Islet of Langerhans (tissue), 1 donor: ENCODE data around the gene SLC16A7.

Experiments used
- FAIRE-seq: peaks from one replicate; lab custom pipeline; 2011; peaks lifted over from hg19 to GRCh38; lab: Jason Lieb, UNC

The SLC16A7 gene

DNA sequence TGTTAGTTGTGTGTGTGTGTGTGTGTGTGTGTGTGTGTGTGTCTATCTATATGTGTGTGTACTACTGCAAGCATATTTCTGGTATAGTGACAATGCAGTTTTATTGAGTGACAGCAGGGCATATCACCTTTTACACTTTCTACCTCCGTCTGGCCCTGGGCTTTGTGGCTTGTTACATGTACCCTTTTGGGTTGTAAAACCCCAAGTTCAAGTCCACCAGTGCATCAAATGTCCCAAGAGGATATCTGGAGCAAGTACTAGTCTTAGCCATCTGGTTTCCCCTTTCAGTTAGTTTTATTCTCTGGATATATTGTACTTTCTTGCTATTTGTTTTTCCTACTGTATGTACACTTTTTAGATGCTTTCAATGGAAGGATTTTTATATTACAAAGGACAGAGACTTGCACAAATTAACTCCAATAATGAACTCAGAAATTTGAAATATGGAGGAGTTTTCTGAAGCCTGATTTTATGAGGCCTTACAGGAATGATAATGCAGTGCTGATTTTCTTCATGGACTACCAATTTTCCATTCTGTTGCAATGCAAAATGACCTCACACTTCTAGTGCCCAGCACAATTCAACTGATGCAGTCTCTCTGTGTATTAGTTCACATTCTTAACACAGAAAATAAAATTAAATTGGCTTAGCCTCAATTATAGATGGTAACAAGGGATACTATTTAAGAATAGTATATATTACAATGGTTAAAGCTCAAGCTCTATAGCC is 29.1 kb downstream of the SLC16A7 start:
- no peak for FAIRE-seq

- no peak for FAIRE-seq
Observed at GRCh38 chr12:59626382-59626781, 30.6 kb downstream of the SLC16A7 start.

DNA sequence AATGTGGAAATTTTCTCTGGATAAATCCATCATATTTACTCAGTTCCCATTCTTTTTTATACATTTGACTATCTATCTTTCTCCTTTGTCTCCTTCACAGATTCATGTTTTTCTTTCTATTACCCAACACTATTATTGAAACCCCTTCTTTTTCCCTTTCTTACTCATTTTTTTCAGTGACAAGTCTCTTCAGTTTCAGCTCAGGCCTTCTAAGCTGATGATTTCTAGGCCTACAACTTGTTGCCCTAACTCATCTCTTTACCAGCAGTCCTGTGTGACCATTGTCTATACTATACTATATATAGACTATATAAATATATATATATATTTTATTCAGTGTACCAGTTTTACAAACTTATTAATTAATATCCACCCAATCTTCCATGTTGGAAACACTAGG is 31.8 kb downstream of the SLC16A7 start:
- no peak for FAIRE-seq

DNA sequence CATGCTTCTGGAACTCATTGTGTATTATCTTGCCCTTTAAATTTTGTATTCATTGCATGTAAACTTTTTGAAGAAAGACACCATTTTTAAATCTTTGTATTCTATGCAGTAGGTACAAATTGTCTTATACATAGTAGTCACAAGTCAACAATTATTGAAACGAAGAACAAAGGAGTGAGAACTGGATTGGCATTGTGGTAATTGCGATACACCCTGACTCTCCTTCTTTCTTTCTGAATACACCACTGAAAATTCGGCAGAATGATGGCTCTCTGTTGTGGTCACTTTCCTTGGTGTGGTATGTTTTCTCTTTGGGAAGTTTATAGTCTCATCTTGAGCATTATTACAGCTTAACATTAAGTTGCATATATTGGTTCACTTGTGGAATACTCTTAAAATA is 34.1 kb downstream of the SLC16A7 start:
- FAIRE-seq, result no peak

GRCh38 chr12:59632408-59632807 is 36.6 kb downstream of the SLC16A7 start:
- FAIRE-seq, result no peak

DNA sequence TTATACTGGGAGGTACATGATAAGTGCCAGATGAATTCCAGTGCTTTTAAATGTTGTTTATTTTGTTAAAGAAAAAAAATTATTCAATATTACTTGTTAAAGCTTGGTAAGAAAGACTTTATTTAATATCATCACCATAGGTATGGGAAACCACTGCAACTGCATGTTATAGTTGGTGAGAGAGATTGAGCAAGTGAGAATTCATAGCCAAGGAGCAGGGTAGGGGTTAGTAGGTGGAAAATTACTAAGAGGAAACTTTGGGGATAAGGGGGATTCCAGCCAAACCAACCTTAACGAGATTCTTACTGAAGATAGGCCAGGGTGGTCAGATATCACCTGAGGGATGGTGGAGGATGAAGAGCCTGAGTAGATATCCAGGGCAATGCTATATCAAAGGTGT is 38.4 kb downstream of the SLC16A7 start:
- FAIRE-seq, result no peak

GRCh38 chr12:59636945-59637691 is 41.3 kb downstream of the SLC16A7 start:
- no peak for FAIRE-seq

DNA sequence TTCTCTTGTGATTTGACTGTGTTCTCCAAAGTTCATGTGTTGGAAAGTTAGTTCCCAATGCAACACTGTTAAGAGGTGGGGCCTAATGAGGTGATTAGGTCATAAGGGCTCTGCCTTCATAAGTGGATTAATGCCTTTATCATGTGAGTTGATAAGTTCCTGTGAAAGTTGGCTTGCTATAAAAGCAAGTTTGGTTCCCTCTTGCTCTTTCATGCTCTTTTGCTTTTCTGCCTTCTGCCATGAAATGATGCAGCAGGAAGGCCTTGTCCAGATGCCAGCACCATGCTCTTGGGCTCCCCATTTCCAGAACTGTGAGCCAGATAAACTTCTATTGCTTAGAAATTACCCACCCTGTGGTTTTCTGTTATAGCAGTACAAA is 41.9 kb downstream of the SLC16A7 start:
- FAIRE-seq, result no peak

DNA sequence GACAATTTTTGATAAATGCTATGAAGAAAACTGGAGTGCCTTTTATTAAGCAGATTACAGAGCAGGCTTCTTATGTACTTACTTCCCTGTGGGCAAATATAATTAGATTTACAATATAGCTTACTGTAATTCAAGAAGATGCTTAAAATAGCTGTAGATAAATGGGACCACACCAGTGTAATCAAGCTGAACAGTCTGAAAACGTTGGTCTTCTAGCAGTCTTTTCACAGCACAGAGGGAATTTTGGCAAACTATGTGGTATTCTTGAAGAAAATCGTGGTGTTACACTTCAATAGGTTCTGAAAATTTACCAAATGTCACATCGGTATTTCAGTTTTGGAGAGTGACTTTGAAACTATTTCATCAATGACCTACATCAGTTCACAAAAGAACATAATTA is 47.7 kb downstream of the SLC16A7 start:
- FAIRE-seq, result no peak

- FAIRE-seq, result no peak
Observed at GRCh38 chr12:59645242-59645641, 49.4 kb downstream of the SLC16A7 start.

DNA sequence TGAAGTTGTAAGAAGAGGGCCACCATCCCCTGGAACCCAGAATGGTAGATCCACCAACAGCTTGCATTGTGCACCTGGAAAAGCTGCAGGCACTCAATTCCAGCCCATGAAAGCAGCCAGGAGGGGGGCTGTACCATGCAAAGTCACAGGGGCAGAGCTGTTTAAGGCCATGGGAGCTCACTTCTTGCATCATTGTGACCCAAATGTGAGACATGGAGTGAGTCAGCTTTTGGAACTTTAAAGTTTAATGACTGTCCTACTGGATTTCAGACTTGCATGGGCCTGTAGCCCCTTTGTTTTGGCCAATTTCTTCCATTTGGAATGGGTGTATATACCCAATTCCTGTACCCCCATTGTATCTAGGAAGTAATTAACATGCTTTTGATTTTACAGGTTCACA is 50.8 kb downstream of the SLC16A7 start:
- no peak for FAIRE-seq

GRCh38 chr12:59649203-59649602 is 53.4 kb downstream of the SLC16A7 start:
- no peak for FAIRE-seq

DNA sequence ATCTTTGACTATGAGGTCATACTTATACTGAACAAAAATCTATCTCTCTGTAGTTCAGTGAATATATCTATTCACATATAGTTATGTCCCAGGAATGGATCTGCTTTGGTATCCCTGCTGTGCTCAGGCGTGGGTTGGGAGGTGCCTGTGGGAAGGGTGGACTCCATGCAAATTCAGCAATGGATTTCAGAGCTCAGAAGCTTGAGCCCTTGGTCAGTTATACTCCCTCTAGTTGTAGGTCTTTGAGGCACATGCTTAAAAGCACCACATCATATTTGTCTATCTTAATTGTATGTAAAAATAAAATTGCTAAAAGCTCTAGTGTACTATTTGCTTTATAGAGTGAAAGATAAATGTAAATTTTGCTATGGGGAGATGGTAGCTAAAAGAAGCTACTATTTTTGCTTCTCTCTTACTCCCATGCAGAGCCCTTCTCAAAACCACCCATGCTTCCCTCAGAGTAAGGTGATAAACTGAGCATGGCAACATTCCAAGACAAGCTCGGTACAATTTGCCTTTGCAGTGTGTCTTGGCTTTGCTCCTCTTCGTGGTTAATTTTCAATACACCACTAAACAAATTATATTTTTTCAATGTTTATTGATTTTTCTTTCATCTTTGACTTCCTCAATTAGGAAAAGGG is 54.9 kb downstream of the SLC16A7 start:
- peak; percentile 24 for FAIRE-seq

- peak; percentile 84 for FAIRE-seq
Observed at GRCh38 chr12:59651229-59651920, 55.5 kb downstream of the SLC16A7 start.

GRCh38 chr12:59652130-59652529 is 56.3 kb downstream of the SLC16A7 start:
- FAIRE-seq, result peak; percentile 41

- FAIRE-seq, result peak; percentile 82
Observed at GRCh38 chr12:59654061-59654460, 58.2 kb downstream of the SLC16A7 start.

DNA sequence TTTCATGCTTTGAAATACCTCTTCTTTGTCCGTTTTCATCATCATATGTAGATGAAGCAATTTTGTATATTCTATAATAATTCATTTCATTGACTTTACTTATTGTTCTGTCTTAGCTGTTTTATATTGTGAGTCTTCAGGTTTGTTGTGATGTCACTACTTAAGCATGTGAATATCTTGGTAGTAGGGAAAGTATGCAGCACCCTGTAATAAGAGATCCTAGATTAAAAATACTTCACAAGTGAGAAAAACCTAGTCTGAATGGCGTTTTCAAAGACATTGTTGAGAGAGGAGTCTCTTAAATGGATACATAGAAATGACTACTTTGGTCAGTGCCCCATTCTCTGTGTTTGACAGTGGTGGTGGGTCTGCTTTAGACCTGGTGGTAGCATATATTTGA is 61.4 kb downstream of the SLC16A7 start:
- FAIRE-seq, result no peak

GRCh38 chr12:59657711-59658110 is 61.9 kb downstream of the SLC16A7 start:
- FAIRE-seq, result no peak

GRCh38 chr12:59660148-59660547 is 64.3 kb downstream of the SLC16A7 start:
- FAIRE-seq, result no peak

GRCh38 chr12:59660921-59661597 is 65.2 kb downstream of the SLC16A7 start:
- FAIRE-seq, result no peak

- no peak for FAIRE-seq
Observed at GRCh38 chr12:59664495-59664894, 68.7 kb downstream of the SLC16A7 start.

DNA sequence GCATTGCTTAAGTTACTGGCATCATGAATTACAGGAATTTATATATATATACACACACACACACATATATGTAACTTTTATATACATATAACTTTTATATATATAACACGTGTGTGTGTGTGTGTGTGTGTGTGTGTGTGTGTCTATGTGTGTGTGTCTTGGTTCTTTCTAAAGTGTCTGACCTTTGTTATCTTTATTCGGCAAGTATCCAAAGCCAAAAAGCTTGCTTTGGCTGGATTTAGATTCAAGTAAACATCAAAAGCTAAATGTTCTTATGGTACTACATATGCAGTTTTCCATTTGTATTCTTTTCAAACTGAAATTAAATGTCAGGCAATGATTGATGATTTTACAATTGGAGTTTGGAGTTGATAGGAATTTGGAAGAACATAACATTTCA is 69.9 kb downstream of the SLC16A7 start:
- FAIRE-seq, result no peak
